ENCODE data around the gene IVD.
"Not testable (repeated sequence)": the region's sequence is repeated elsewhere in the genome, so short reads cannot be mapped to it uniquely, and the experiment has no call there.

The IVD gene

GRCh38 chr15:40450047-40450446, 44.5 kb downstream of the IVD start:
- Mint-ChIP-seq H3K27ac (peak overlapping the region; percentile 36), H3K36me3 (ENCODE audit: low read depth) (no peaks in the 10 kb centered on the region), H3K4me3 (no peak overlapping the region), H3K9me3 (no peaks in the 10 kb centered on the region), H3K27me3 (no peaks in the 10 kb centered on the region), H3K4me1 (ENCODE audit: low read depth) (peaks cover 65% of the 10 kb centered on the region)

GRCh38 chr15:40451527-40452158, 46.0 kb downstream of the IVD start:
- H3K4me1 Mint-ChIP-seq (ENCODE audit: low read depth) = peaks cover 73% of the 10 kb centered on the region
- no peaks in the 10 kb centered on the region for H3K27me3 Mint-ChIP-seq
- H3K9me3 Mint-ChIP-seq = no peaks in the 10 kb centered on the region
- no peaks in the 10 kb centered on the region for H3K36me3 Mint-ChIP-seq (ENCODE audit: low read depth)
- peak overlapping the region; percentile 43 for H3K27ac Mint-ChIP-seq
- H3K4me3 Mint-ChIP-seq = peak overlapping the region; percentile 22

DNA sequence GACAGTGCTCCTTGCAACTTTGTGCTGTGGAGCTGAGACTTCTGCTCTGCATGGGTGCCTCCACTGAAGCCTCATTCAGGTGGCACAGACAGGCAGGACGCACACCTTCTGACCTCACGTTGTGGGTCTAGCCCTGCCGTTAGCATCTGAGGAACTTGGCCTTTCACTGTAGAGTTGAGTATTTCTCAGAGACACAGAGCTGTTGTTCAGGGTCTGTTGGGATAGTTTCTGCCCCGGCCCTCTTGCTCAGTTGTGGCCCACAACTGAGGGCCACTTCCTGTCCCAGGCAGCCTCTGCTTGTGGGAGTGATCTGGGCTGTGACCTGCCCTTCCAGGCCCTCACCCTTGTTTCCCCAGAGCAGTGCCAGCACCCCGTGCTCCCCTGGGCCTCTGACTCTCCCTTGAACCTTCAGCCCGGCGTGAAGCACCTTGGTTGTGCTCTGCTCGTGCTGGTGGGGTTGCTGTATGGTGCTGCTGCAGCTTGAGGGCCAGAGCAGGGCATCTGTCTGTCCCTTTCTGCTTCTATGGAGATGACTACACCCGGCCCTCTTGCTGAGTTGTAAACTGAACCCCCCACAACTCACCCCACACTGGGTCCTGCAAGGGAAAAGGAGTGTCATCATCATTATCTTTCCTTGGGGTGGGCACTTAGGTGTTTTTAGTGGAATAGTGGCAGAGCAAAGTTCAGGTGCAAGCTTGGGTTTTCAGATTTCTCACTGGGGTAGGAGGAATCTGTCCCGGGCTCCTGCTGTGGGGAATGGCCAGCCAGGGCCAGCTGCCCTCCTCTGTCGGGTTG, 46.9 kb downstream of the IVD start:
- Mint-ChIP-seq H3K27ac (peak overlapping the region; percentile 43), H3K4me1 (ENCODE audit: low read depth) (peaks cover 79% of the 10 kb centered on the region), H3K4me3 (peak overlapping the region; percentile 22), H3K36me3 (ENCODE audit: low read depth) (no peaks in the 10 kb centered on the region), H3K27me3 (no peaks in the 10 kb centered on the region), H3K9me3 (no peaks in the 10 kb centered on the region)

- H3K27me3 Mint-ChIP-seq, H3K9me3 Mint-ChIP-seq: not testable (repeated sequence)
Observed at GRCh38 chr15:40453941-40454340, 48.3 kb downstream of the IVD start.

DNA sequence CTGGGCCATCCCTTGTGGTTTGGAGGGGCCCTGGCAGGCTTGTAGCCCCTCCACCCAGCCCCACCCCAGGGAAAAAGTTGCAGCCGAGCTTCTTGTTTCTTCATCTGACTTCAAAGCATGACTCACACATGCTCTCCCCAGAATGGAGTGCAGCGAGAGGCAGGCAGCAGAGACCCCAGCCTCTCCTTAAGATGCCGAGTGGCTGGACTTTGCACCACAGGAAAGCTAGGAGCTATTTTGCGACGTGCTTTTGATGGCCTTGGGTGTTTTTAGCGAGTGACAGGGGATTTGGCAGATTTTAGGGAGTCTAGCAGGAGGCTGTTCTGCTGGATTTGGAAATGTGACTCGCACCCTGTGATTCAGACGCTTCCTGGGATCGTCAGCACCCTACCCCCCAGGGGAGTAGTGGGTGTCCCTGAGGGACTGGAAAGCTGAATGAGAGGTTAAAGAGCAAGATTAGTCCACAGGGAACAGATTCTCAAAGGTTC, 49.4 kb downstream of the IVD start:
- Mint-ChIP-seq H3K4me3 (peak overlapping the region; percentile 47), H3K9me3 (no peaks in the 10 kb centered on the region), H3K27ac (peak overlapping the region; percentile 76), H3K36me3 (ENCODE audit: low read depth) (no peaks in the 10 kb centered on the region), H3K27me3 (no peaks in the 10 kb centered on the region), H3K4me1 (ENCODE audit: low read depth) (peaks cover 76% of the 10 kb centered on the region)

More at GRCh38 chr15:40453941-40454340, 48.3 kb downstream of the IVD start:
- Mint-ChIP-seq H3K4me3 (peak overlapping the region; percentile 21), H3K27ac (peak overlapping the region; percentile 78), H3K4me1 (ENCODE audit: low read depth) (peaks cover 82% of the 10 kb centered on the region)
- H3K36me3 Mint-ChIP-seq (ENCODE audit: low read depth) = not testable (repeated sequence)

DNA sequence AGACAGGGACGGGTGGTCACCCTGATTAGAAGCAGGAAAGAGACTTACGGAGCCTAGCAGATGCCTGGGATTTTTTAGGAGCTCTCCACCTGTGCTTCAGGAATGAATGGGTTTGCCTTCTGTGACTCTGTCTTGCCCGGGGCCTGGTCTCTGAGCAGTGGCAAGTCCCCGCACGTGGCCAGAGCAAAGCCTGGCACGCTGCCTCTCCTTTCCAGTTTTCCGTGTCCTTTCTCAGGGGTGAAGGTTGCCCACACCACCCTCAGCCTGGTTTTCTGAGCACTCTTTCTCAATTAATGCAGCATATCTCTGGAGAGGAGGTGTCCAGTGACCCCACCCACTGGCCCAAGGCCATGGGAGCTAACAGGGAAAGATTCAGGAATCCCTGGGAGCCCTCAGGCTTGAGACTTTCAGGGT, 50.7 kb downstream of the IVD start:
- Mint-ChIP-seq H3K27me3 (no peaks in the 10 kb centered on the region), H3K4me1 (ENCODE audit: low read depth) (peaks cover 63% of the 10 kb centered on the region)

GRCh38 chr15:40456738-40457137, 51.1 kb downstream of the IVD start:
- no peaks in the 10 kb centered on the region for H3K27me3 Mint-ChIP-seq
- no peaks in the 10 kb centered on the region for H3K9me3 Mint-ChIP-seq
- no peaks in the 10 kb centered on the region for H3K36me3 Mint-ChIP-seq (ENCODE audit: low read depth)
- peaks cover 59% of the 10 kb centered on the region for H3K4me1 Mint-ChIP-seq (ENCODE audit: low read depth)
- H3K27ac Mint-ChIP-seq = peak overlapping the region; percentile 14
- no peak overlapping the region for H3K4me3 Mint-ChIP-seq

More for the DNA sequence above, 50.7 kb downstream of the IVD start:
- H3K27ac Mint-ChIP-seq = peak overlapping the region; percentile 14
- H3K4me3 Mint-ChIP-seq = no peak overlapping the region
- H3K36me3 Mint-ChIP-seq (ENCODE audit: low read depth) = no peaks in the 10 kb centered on the region
- H3K9me3 Mint-ChIP-seq = no peaks in the 10 kb centered on the region

DNA sequence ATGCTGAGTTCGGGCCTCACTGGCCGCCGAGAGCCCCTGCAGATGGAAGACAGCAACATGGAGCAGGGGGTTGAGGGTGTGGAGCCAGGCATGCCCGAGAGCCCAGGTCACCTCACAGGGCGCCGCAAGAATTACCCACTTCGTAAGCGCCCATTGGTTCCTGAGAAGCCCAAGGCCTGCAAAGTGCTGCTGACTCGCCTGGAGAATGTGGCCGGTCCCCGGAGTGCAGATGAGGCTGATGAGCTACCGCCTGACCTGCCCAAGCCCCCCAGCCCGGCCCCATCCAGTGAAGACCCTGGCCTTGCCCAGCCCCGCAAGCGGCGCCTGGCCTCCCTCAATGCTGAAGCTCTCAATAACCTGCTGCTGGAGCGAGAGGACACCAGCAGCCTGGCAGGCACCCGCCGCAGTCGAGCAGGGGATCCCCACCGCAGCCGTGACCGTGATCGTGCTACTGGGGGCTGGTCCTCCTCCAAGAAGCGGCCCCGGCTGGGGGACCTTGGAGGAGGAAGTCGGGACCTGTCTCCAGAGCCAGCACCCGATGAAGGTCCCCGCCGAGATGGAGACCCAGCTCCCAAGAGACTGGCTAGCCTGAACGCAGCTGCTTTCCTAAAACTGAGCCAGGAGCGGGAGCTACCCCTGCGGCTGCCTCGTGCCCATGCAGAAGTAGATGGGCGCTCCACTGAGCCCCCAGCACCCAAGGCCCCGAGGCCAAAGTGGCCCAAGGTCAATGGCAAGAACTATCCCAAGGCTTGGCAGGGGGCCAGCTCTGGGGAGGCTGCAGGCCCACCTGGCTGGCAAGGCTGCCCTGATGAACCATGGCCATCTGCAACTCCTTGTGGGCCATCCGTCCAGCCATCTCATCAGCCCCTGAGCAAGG, 53.1 kb downstream of the IVD start:
- H3K9me3 Mint-ChIP-seq = no peaks in the 10 kb centered on the region
- no peaks in the 10 kb centered on the region for H3K27me3 Mint-ChIP-seq
- no peak overlapping the region for H3K4me3 Mint-ChIP-seq
- peaks cover 39% of the 10 kb centered on the region for H3K4me1 Mint-ChIP-seq (ENCODE audit: low read depth)
- no peak overlapping the region for H3K27ac Mint-ChIP-seq
- H3K36me3 Mint-ChIP-seq (ENCODE audit: low read depth) = no peaks in the 10 kb centered on the region

DNA sequence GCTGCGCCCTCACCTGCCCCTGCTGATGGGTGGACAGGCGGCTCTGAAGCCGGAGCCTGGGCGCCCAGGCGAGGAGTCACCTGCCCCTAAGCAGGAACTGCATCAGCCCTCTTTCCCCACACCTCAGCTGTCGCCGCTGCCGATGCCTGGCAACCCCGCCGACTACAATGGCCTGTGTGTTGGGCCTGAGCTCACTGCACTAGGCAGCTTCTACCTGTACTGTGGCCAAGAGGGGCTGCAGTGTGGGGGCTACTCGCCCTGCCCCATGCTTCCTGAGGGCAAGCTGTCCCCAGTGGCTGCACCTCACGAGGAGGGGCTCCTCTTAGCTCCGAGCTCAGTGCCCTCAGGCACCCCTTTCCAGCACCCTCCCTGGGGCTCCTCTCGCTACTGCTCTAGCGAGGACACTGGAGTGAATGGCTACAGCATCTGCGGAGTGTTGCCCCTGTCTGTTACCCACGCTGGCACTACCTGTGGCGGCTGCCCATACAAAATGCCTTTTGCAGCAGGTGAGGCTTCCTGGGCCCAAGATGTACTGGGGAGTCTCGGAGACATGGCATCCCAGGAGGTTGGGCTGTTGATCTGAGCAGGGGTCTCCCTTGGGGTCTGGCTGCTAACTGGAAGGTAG, 53.9 kb downstream of the IVD start:
- Mint-ChIP-seq H3K36me3 (ENCODE audit: low read depth) (no peaks in the 10 kb centered on the region), H3K4me3 (no peak overlapping the region), H3K9me3 (no peaks in the 10 kb centered on the region), H3K27me3 (no peaks in the 10 kb centered on the region), H3K27ac (no peak overlapping the region), H3K4me1 (ENCODE audit: low read depth) (peaks cover 31% of the 10 kb centered on the region)

DNA sequence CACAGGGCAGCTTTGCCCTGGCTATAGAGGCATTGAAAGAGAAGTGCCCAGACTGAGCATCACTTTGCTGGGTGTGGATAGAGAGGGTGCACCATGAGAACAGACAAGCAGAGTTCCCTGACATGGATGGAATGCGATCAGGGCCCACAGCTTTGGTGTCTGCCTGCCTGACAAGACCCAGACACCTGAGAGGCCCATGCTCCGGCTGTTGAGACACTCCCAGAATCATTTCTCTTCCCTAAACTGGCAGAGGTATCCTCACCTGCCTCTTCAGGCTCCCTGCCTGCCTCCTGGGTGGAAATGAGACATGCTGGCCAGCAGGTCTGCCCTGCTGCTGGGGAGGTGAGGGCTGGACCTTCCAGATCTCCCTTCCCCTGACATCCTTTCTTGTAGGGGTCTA, 54.8 kb downstream of the IVD start:
- H3K27me3 Mint-ChIP-seq = no peaks in the 10 kb centered on the region
- no peaks in the 10 kb centered on the region for H3K9me3 Mint-ChIP-seq

GRCh38 chr15:40461958-40462357, 56.4 kb downstream of the IVD start:
- Mint-ChIP-seq H3K36me3 (ENCODE audit: low read depth) (peaks cover 3% of the 10 kb centered on the region), H3K27me3 (no peaks in the 10 kb centered on the region), H3K27ac (no peak overlapping the region), H3K4me3 (no peak overlapping the region), H3K4me1 (ENCODE audit: low read depth) (peaks cover 20% of the 10 kb centered on the region), H3K9me3 (no peaks in the 10 kb centered on the region)

More for the DNA sequence above, 54.8 kb downstream of the IVD start:
- Mint-ChIP-seq H3K36me3 (ENCODE audit: low read depth) (no peaks in the 10 kb centered on the region), H3K27ac (no peak overlapping the region), H3K4me3 (no peak overlapping the region), H3K4me1 (ENCODE audit: low read depth) (peaks cover 28% of the 10 kb centered on the region)

DNA sequence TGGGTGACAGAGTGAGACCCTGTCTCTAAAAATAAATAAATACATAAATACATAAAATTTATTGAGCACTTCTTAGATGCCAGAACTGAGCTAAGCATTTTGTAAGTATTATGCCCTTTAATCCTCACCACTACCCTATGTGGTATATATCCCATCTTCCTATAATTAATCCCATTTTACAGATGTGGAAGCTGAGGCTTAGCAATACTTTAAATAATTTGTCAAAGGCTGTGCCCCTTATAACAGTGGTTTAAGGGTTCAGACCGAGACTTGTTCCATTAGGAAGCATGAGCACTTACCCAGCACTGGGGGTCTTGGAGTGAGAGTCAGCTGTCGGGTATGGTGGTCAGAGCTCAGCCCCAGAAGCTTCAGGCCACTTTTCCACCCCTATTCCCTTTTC, 57.7 kb downstream of the IVD start:
- H3K9me3 Mint-ChIP-seq = no peaks in the 10 kb centered on the region
- H3K27me3 Mint-ChIP-seq = no peaks in the 10 kb centered on the region
- H3K4me3 Mint-ChIP-seq = no peak overlapping the region
- H3K27ac Mint-ChIP-seq = no peak overlapping the region
- H3K36me3 Mint-ChIP-seq (ENCODE audit: low read depth) = peaks cover 3% of the 10 kb centered on the region
- peaks cover 17% of the 10 kb centered on the region for H3K4me1 Mint-ChIP-seq (ENCODE audit: low read depth)

DNA sequence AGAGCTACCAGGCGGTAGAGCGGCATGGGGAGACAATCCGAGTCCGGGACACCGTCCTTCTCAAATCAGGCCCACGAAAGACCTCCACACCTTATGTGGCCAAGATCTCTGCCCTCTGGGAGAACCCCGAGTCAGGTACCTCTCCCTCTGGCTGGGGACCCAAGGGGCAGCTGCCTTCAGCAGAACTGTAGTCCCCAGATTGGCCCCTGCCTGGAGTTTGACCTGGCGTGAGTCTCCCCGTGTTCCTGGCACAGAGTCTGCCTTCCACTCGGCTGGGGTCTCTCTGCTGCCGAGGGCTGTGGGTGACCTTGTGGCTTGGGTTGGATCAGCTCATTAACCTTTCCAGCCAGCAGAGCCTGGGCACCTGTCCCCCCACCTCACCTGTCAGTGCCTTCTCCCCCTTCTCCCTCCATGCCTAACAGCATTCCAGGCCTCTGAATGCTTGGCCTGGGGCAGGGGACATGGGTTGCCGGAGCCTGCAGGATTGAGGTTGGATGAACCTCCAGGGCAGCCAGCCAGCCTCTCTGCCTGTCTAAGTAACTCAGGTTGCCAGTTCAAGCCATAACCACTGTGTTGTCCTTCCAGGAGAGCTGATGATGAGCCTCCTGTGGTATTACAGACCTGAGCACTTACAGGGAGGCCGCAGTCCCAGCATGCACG, 58.4 kb downstream of the IVD start:
- H3K9me3 Mint-ChIP-seq = no peaks in the 10 kb centered on the region
- H3K27ac Mint-ChIP-seq = no peak overlapping the region
- no peak overlapping the region for H3K4me3 Mint-ChIP-seq
- no peaks in the 10 kb centered on the region for H3K27me3 Mint-ChIP-seq
- peaks cover 17% of the 10 kb centered on the region for H3K4me1 Mint-ChIP-seq (ENCODE audit: low read depth)
- H3K36me3 Mint-ChIP-seq (ENCODE audit: low read depth) = peaks cover 3% of the 10 kb centered on the region

GRCh38 chr15:40464595-40465185, 59.1 kb downstream of the IVD start:
- H3K36me3 Mint-ChIP-seq (ENCODE audit: low read depth) = peaks cover 3% of the 10 kb centered on the region

More at GRCh38 chr15:40464595-40465185, 59.1 kb downstream of the IVD start:
- Mint-ChIP-seq H3K4me1 (ENCODE audit: low read depth) (peaks cover 20% of the 10 kb centered on the region), H3K27me3 (no peaks in the 10 kb centered on the region), H3K9me3 (no peaks in the 10 kb centered on the region), H3K4me3 (no peak overlapping the region), H3K27ac (no peak overlapping the region)
